K562 (cell line): ENCODE data around the gene ZFP69B. TPM values are rescaled to one million over a fixed set of nuclear protein-coding genes. Genes with fewer than 3 reads are reported as not detected.

Experiments used
- ATAC-seq: fragments of 200-7000 bp; cut with Tn5 transposase; 3 replicates; pipeline ENCODE4 v1.9.1; 2020; ENCODE audit warnings: moderate library complexity
- BruUV-seq: library from RNA; stranded (reverse); fragments of 400-500 nt; replicated peaks from 2 replicates; lab custom pipeline; 2021; lab: Mats Ljungman, UMichigan
- CTCF ChIA-PET: fragments of 300-600 bp; formaldehyde crosslinking; extraction: SDS; loops from one replicate; lab custom pipeline; 2021; ENCODE audit warnings: low intra/inter-chr PET ratio; lab: Yijun Ruan, JAX
- POLR2A ChIA-PET: fragments of 300-600, 350-650 bp; sonication (Branson Sonifier 250); formaldehyde crosslinking; extraction: SDS; loops from one replicate; lab custom pipeline; 2021; ENCODE audit warnings: antibody characterized with exemption, inconsistent platforms; lab: Yijun Ruan, JAX
- DNase-seq, 4 experiments: peaks; one replicate each; pipeline versions ENCODE4 v3.0.0 to v3.0.0-alpha.2; 2011 to 2018; ENCODE audit warnings: low spot score in 3 of 4, mixed read lengths in 3 of 4; ENCODE audit errors: extremely low read depth in 1 of 4
- FAIRE-seq: peaks from 2 replicates; lab custom pipeline; 2011; peaks lifted over from hg19 to GRCh38; lab: Jason Lieb, UNC
- H2AFZ ChIP-seq: 2 replicates; pipeline ENCODE4 v1.6.0; 2011; ENCODE audit warnings: low read depth, low read length, control low read depth, inconsistent platforms
- H3K27ac ChIP-seq: fragments of 200-600 bp; 3 replicates; pipeline ENCODE4 v1.8.0; 2011; ENCODE audit warnings: low read depth, mild to moderate bottlenecking, control low read depth, inconsistent platforms, low read length, moderate library complexity, mixed read lengths; ENCODE audit errors: extremely low read depth
- H3K27me3 ChIP-seq, 2 experiments: fragments of 300-600 bp in 1 of 2; 2 replicates in 1 of 2; 3 replicates in 1 of 2; pipeline versions ENCODE4 v1.6.0 to v1.8.0; 2011; ENCODE audit warnings: inconsistent platforms in 2 of 2, low read length in 2 of 2, mild to moderate bottlenecking in 1 of 2, mixed read lengths in 1 of 2, moderate library complexity in 1 of 2; ENCODE audit not compliant: control insufficient read depth in 2 of 2, insufficient read depth in 2 of 2
- H3K36me3 ChIP-seq: fragments of 300-600 bp; 3 replicates; pipeline ENCODE4 v1.8.0; 2011; ENCODE audit warnings: mild to moderate bottlenecking, low read length, inconsistent platforms; ENCODE audit not compliant: control insufficient read depth, insufficient read depth
- H3K4me1 ChIP-seq, 2 experiments: fragments of 200-600 bp in 1 of 2; replicated peaks in 1 of 2; 2 replicates in 1 of 2; 3 replicates in 1 of 2; pipeline versions ENCODE4 v1.5.1 to v1.8.0; 2011; ENCODE audit warnings: inconsistent platforms in 2 of 2, low read length in 2 of 2, mild to moderate bottlenecking in 1 of 2, mixed read lengths in 1 of 2, moderate library complexity in 1 of 2; ENCODE audit not compliant: control insufficient read depth in 2 of 2, insufficient read depth in 2 of 2
- H3K4me2 ChIP-seq: 2 replicates; pipeline ENCODE4 v1.6.1; 2011; ENCODE audit warnings: low read length, control low read depth, inconsistent platforms, mixed read lengths; ENCODE audit not compliant: insufficient read depth
- H3K4me3 ChIP-seq: fragments of 200-600 bp; sonication (generic), shearing (Covaris generic); 2 replicates; pipeline ENCODE4 v1.5.1; 2016; ENCODE audit warnings: control low read depth, inconsistent platforms
- H3K79me2 ChIP-seq: fragments of 200-600 bp; 3 replicates; pipeline ENCODE4 v1.8.0; 2011; ENCODE audit warnings: low read length, inconsistent platforms; ENCODE audit not compliant: control insufficient read depth, insufficient read depth
- H3K9ac ChIP-seq, 2 experiments: 2 replicates each; pipeline versions ENCODE4 v1.6.0 to v1.6.1; 2011; ENCODE audit warnings: low read depth in 2 of 2, low read length in 2 of 2, control low read depth in 1 of 2, inconsistent platforms in 1 of 2, mild to moderate bottlenecking in 1 of 2, mixed read lengths in 1 of 2; ENCODE audit not compliant: insufficient read depth in 1 of 2
- H3K9me1 ChIP-seq: one replicate; pipeline ENCODE4 v1.6.0; 2011; ENCODE audit warnings: inconsistent platforms, mild to moderate bottlenecking, low read length, moderate library complexity; ENCODE audit not compliant: control insufficient read depth, insufficient read depth
- H3K9me3 ChIP-seq: replicated peaks from 2 replicates; pipeline ENCODE4 v1.5.1; 2011; ENCODE audit warnings: low read depth, low read length, inconsistent platforms; ENCODE audit not compliant: control insufficient read depth, insufficient read depth
- H4K20me1 ChIP-seq: replicated peaks from 2 replicates; pipeline ENCODE4 v1.6.1; 2011; ENCODE audit warnings: low read length, inconsistent platforms, mixed read lengths; ENCODE audit not compliant: control insufficient read depth, insufficient read depth
- ATF4 ChIP-seq: fragments of 450-650 bp; formaldehyde crosslinking; IDR thresholded peaks from 2 replicates; pipeline ENCODE4 v1.4.0; 2022; ENCODE audit warnings: mild to moderate bottlenecking, moderate library complexity
- CTCF ChIP-seq, 3 experiments: IDR thresholded peaks in 2 of 3; conservative IDR thresholded peaks in 1 of 3; 2 replicates each; pipeline ENCODE4 v1.5.1; 2011 to 2012; ENCODE audit warnings: low read length in 3 of 3, mild to moderate bottlenecking in 3 of 3, control low read depth in 2 of 3, improper control_type of control experiment in 1 of 3, inconsistent platforms in 1 of 3, low read depth in 1 of 3, mixed read lengths in 1 of 3, moderate library complexity in 1 of 3; ENCODE audit not compliant: insufficient read depth in 2 of 3
- NFYB ChIP-seq: IDR thresholded peaks from 2 replicates; pipeline ENCODE4 v1.6.1; 2011; ENCODE audit warnings: mild to moderate bottlenecking, moderate library complexity; ENCODE audit not compliant: insufficient read length; ENCODE audit errors: extremely low read depth
- OTX1 ChIP-seq: fragments of 450-650 bp; formaldehyde crosslinking; IDR thresholded peaks from 2 replicates; pipeline ENCODE4 v1.4.0; 2022; ENCODE audit warnings: mild to moderate bottlenecking
- RAD21 ChIP-seq, 2 experiments: fragments of 250-450 bp in 1 of 2; fragments of 450-650 bp in 1 of 2; sonication (Bioruptor Pico) in 1 of 2; formaldehyde crosslinking in 1 of 2; IDR thresholded peaks in 1 of 2; conservative IDR thresholded peaks in 1 of 2; 2 replicates each; pipeline versions ENCODE4 v1.4.0 to v1.8.0; 2020 to 2022; ENCODE audit warnings: mild to moderate bottlenecking in 2 of 2, moderate library complexity in 1 of 2
- VEZF1 ChIP-seq: fragments of 200-800 bp; sonication (Bioruptor generic); IDR thresholded peaks from 2 replicates; pipeline ENCODE4 v1.6.1; 2017; ENCODE audit warnings: missing genetic modification characterization, missing compliant biosample characterization
- WGBS: fragments of 100-300 bp; shearing (Covaris generic); methylation state at CpG from one replicate; pipeline ENCODE4 v1.1.6; 2016; ENCODE audit warnings: low coverage, mixed read lengths; ENCODE audit not compliant: insufficient coverage; ENCODE audit errors: missing lambda C conversion rate; 5-methylcytosine and 5-hydroxymethylcytosine counted together
- in situ Hi-C: fragments of 300-500 bp; cut with MboI; formaldehyde crosslinking; loops from 4 replicates; pipeline ENCODE4 v1.15.0; 2018; ENCODE audit warnings: inconsistent platforms, mixed read lengths
- intact Hi-C: fragments of 100-400 bp; cut with micrococcal nuclease; formaldehyde crosslinking; loops from 2 replicates; pipeline ENCODE4 v1.14.2; 2022
- polyA plus RNA-seq, 8 experiments: library from polyadenylated mRNA; depleted of rRNA in 4 of 8; stranded (reverse) in 5 of 8; unstranded in 3 of 8; fragments of >200 nt; fragmentation: Nextera tagmentation in 2 of 8; fragmentation: Illumina TruSeq in 1 of 8; extraction: Ambion mirVana in 2 of 8; extraction: Trizol in 1 of 8; gene quantifications; 2 replicates each; pipeline versions ENCODE4 v1.2.1 to v1.2.3, GENCODE V29; 2011 to 2014; ENCODE audit warnings: inconsistent platforms in 1 of 8, missing spikeins in 1 of 8
- total RNA-seq, 7 experiments: library from RNA; depleted of rRNA in 6 of 7; stranded (reverse); fragments of >200 nt in 6 of 7; fragmentation: Illumina TruSeq in 2 of 7; extraction: Trizol in 2 of 7; gene quantifications; 2 replicates each; pipeline versions ENCODE4 v1.2.1 to v1.2.3, GENCODE V29; 2011 to 2021; ENCODE audit warnings: low replicate concordance in 1 of 7

Gene ZFP69B
- total and polyA plus RNA-seq, 9 of the 15 experiments (the other 6 are each of a cell fraction or from before 2014, with no cell fraction given): 1.6 to 10.3 (median 8.4) TPM

GRCh38 chr1:40435876-40436275, 14.4 kb upstream of the ZFP69B start:
- Histone ChIP-seq H3K4me3 (no peak overlapping the region), H3K9me3 (no peaks in the 10 kb centered on the region), H4K20me1 (no peaks in the 10 kb centered on the region), H3K27me3 (no peaks in the 10 kb centered on the region), H3K79me2 (no peaks in the 10 kb centered on the region), H3K36me3 (no peaks in the 10 kb centered on the region), H3K9ac (no peak overlapping the region), H3K4me2 (no peak overlapping the region), H3K4me1 (no peaks in the 10 kb centered on the region; a peak in 1 of 5 replicates), H3K9me1 (no peaks in the 10 kb centered on the region), H2AFZ (no peak overlapping the region), H3K27ac (no peak overlapping the region)
- no peak for TF ChIP-seq ATF4
- FAIRE-seq: no peak
- no TSS peak for BruUV-seq
- POLR2A ChIA-PET: interaction anchor here (1.0 kb wide), 1 partner anchor 95 kb away, joined by 3 read pairs; the partner anchor contains the start of gene ZNF684
- intact Hi-C loops (no loop called here), in situ Hi-C loops (no loop called here)
- no peak for ATAC-seq
- CTCF ChIA-PET: no interaction called here
- no peak for DNase-seq
- 63% methylated on average over 4 of the region's 4 CpGs for WGBS

- H2AFZ ChIP-seq: no peak overlapping the region
- ChIA-PET POLR2A (interaction anchor here (1.0 kb wide), 1 partner anchor 11 kb away, joined by 3 read pairs; no protein-coding TSS in a partner anchor), CTCF (no interaction called here)
- peak; percentile 81 for ATAC-seq
- H3K4me3 ChIP-seq: no peak overlapping the region
- H3K27me3 ChIP-seq: no peaks in the 10 kb centered on the region
- H4K20me1 ChIP-seq: no peaks in the 10 kb centered on the region
- 65% methylated on average over 3 of the region's 3 CpGs for WGBS
- no peak overlapping the region for H3K4me2 ChIP-seq
- no peak overlapping the region for H3K27ac ChIP-seq
- no TSS peak for BruUV-seq
- no peak overlapping the region for H3K9ac ChIP-seq
- no peaks in the 10 kb centered on the region for H3K9me3 ChIP-seq
- no peaks in the 10 kb centered on the region for H3K79me2 ChIP-seq
- no peaks in the 10 kb centered on the region for H3K36me3 ChIP-seq
- H3K4me1 ChIP-seq: no peaks in the 10 kb centered on the region; a peak in 1 of 5 replicates
- no peaks in the 10 kb centered on the region for H3K9me1 ChIP-seq
- FAIRE-seq: peak; percentile 71
- in situ Hi-C loops (no loop called here), intact Hi-C loops (no loop called here)
- peak; percentile 44 to 84 (median 73) for DNase-seq
- peak; percentile 15 for TF ChIP-seq NFYB
- TF ChIP-seq RAD21 (CRISPR knock-in tag; conservative IDR thresholded peaks at IDR 0.05 in 1 of 2, IDR thresholded peaks at IDR 0.05 in 1 of 2): peak in 1 of 2 experiments; percentile 59; a peak in 2 of 4 replicates
- TF ChIP-seq VEZF1 (CRISPR knock-in tag): no peak
- peak; percentile 53 to 74 (median 62) for TF ChIP-seq CTCF (IDR thresholded peaks at IDR 0.05 in 2 of 3, conservative IDR thresholded peaks at IDR 0.05 in 1 of 3; ENCODE audit: insufficient read depth in 2 of 3, low read depth in 1 of 3, low read length in 3 of 3)
- TF ChIP-seq OTX1 (CRISPR knock-in tag): no peak
Measured at GRCh38 chr1:40438391-40439015, 11.8 kb upstream of the ZFP69B start.
